Progenitor cell of endocrine pancreas (in vitro differentiated cells): ENCODE data around the gene DGKA. TPM values are rescaled to one million over a fixed set of nuclear protein-coding genes. Genes with fewer than 3 reads are reported as not detected.

ENCODE experiments used
- DNase-seq: peaks from one replicate; pipeline ENCODE4 v3.0.0; 2021; ENCODE audit warnings: low spot score; ENCODE audit not compliant: unreplicated experiment
- H3K27ac Mint-ChIP-seq: 2 replicates; pipeline ENCODE4 v1.8.0; 2021; ENCODE audit warnings: mild to moderate bottlenecking, moderate library complexity, mixed read lengths
- H3K27me3 Mint-ChIP-seq: 2 replicates; pipeline ENCODE4 v1.8.0; 2021; ENCODE audit warnings: mixed read lengths
- H3K36me3 Mint-ChIP-seq: 2 replicates; pipeline ENCODE4 v1.8.0; 2022; ENCODE audit warnings: mixed read lengths; ENCODE audit not compliant: insufficient read depth
- H3K4me1 Mint-ChIP-seq: 2 replicates; pipeline ENCODE4 v1.8.0; 2021; ENCODE audit warnings: low read depth, mixed read lengths
- H3K4me3 Mint-ChIP-seq: 2 replicates; pipeline ENCODE4 v1.8.0; 2021; ENCODE audit warnings: low read depth, mild to moderate bottlenecking, moderate library complexity, mixed read lengths
- H3K9me3 Mint-ChIP-seq: 2 replicates; pipeline ENCODE4 v1.8.0; 2021; ENCODE audit warnings: low read depth, mixed read lengths
- total RNA-seq: library from RNA; stranded (reverse); gene quantifications from 2 replicates; pipeline ENCODE4 v1.2.1, GENCODE V29; 2021
- TF ChIP-seq, protein P1 (sequence below): fragments of 200-600 bp; sonication (generic); IDR thresholded peaks from one replicate; pipeline ENCODE4 v1.5.0; 2021; ENCODE audit warnings: antibody characterized with exemption, mild to moderate bottlenecking; ENCODE audit not compliant: unreplicated experiment

DGKA gene
- total RNA-seq, 1 donor from 2014 or later = 10.2 TPM

- no peak overlapping the region for H3K4me3 Mint-ChIP-seq
- peaks cover 12% of the 10 kb centered on the region for H3K4me1 Mint-ChIP-seq
- H3K27me3 Mint-ChIP-seq = peaks cover 79% of the 10 kb centered on the region
- H3K9me3 Mint-ChIP-seq = no peaks in the 10 kb centered on the region
- DNase-seq = no peak
- TF ChIP-seq, protein P1, sequence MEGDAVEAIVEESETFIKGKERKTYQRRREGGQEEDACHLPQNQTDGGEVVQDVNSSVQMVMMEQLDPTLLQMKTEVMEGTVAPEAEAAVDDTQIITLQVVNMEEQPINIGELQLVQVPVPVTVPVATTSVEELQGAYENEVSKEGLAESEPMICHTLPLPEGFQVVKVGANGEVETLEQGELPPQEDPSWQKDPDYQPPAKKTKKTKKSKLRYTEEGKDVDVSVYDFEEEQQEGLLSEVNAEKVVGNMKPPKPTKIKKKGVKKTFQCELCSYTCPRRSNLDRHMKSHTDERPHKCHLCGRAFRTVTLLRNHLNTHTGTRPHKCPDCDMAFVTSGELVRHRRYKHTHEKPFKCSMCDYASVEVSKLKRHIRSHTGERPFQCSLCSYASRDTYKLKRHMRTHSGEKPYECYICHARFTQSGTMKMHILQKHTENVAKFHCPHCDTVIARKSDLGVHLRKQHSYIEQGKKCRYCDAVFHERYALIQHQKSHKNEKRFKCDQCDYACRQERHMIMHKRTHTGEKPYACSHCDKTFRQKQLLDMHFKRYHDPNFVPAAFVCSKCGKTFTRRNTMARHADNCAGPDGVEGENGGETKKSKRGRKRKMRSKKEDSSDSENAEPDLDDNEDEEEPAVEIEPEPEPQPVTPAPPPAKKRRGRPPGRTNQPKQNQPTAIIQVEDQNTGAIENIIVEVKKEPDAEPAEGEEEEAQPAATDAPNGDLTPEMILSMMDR = no peak
- H3K27ac Mint-ChIP-seq = no peak overlapping the region
- H3K36me3 Mint-ChIP-seq = no peaks in the 10 kb centered on the region
Measured at GRCh38 chr12:55935738-55936151, 4.8 kb downstream of the DGKA start.

DNA sequence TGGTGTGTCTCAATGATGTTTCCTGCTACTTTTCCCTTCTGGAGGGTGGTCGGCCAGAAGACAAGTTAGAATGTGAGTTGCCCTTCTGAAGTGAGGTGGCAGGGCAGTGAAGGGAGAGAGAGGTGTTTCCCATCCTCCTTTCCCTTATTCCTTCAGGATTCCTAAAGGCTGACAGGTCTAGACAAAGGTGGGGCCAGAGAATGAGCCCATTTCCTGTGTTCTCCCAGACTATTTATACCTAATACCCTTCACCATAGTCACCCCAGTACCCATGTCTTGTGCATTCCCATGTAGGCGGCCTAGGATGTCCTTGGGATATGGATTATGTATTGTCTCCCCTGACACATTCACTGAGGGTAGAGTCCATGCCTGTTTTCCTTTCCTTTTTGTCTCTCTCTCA is 7.0 kb downstream of the DGKA start:
- no peaks in the 10 kb centered on the region for H3K9me3 Mint-ChIP-seq
- H3K27ac Mint-ChIP-seq = no peak overlapping the region
- no peaks in the 10 kb centered on the region for H3K36me3 Mint-ChIP-seq
- DNase-seq = no peak
- TF ChIP-seq, protein P1 = no peak
- H3K4me3 Mint-ChIP-seq = no peak overlapping the region
- peaks cover 68% of the 10 kb centered on the region for H3K27me3 Mint-ChIP-seq
- H3K4me1 Mint-ChIP-seq = peaks cover 4% of the 10 kb centered on the region

- peaks cover 60% of the 10 kb centered on the region for H3K27me3 Mint-ChIP-seq
- TF ChIP-seq, protein P1 = no peak
- peaks cover 4% of the 10 kb centered on the region for H3K4me1 Mint-ChIP-seq
- no peak overlapping the region for H3K4me3 Mint-ChIP-seq
- H3K27ac Mint-ChIP-seq = peak overlapping the region; percentile 37
- no peaks in the 10 kb centered on the region for H3K36me3 Mint-ChIP-seq
- no peaks in the 10 kb centered on the region for H3K9me3 Mint-ChIP-seq
- DNase-seq = no peak
Measured at GRCh38 chr12:55938826-55939501, 8.0 kb downstream of the DGKA start.

GRCh38 chr12:55940065-55940732 is 9.2 kb downstream of the DGKA start:
- DNase-seq = peak; percentile 78
- no peaks in the 10 kb centered on the region for H3K9me3 Mint-ChIP-seq
- peaks cover 50% of the 10 kb centered on the region for H3K27me3 Mint-ChIP-seq
- no peaks in the 10 kb centered on the region for H3K36me3 Mint-ChIP-seq
- peaks cover 4% of the 10 kb centered on the region for H3K4me1 Mint-ChIP-seq
- H3K27ac Mint-ChIP-seq = no peak overlapping the region
- TF ChIP-seq, protein P1 = peak; percentile 95
- H3K4me3 Mint-ChIP-seq = no peak overlapping the region

DNA sequence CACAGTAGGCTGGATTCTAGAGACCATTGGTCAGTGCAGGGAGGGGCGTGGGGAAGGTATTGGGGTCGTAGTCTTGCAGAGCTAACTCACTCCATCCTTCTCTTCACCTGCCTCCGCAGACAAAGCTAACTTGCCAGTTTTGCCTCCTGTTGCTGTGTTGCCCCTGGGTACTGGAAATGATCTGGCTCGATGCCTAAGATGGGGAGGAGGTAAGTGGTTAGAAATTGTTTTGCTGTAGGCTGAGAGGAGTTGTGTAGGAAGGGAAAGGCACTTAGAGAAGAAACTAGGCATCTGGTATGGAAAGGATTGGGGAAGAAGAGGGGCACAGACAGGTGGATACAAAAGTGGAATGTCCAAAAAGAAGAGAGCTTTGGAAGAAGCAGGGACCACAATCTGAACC is 11.1 kb downstream of the DGKA start:
- peaks cover 4% of the 10 kb centered on the region for H3K4me1 Mint-ChIP-seq
- H3K9me3 Mint-ChIP-seq = no peaks in the 10 kb centered on the region
- H3K27ac Mint-ChIP-seq = peak overlapping the region; percentile 5
- DNase-seq = no peak
- TF ChIP-seq, protein P1 = no peak
- peaks cover 32% of the 10 kb centered on the region for H3K27me3 Mint-ChIP-seq
- H3K36me3 Mint-ChIP-seq = no peaks in the 10 kb centered on the region
- H3K4me3 Mint-ChIP-seq = no peak overlapping the region
